Suppressor macrophage treated with lipopolysaccharide for 1 hour (primary cell): Measurements from ENCODE around the gene TSPAN1.
A peak's percentile ranks its signal among the peaks of the same experiment; 100 is the strongest.
"Not testable (repeated sequence)": the region's sequence is repeated elsewhere in the genome, so short reads cannot be mapped to it uniquely, and the experiment has no call there.

Experiments used
- DNase-seq, 3 donors: peaks; one replicate each; pipeline ENCODE4 v3.0.0-alpha.2; 2020 to 2022

The TSPAN1 gene

DNA sequence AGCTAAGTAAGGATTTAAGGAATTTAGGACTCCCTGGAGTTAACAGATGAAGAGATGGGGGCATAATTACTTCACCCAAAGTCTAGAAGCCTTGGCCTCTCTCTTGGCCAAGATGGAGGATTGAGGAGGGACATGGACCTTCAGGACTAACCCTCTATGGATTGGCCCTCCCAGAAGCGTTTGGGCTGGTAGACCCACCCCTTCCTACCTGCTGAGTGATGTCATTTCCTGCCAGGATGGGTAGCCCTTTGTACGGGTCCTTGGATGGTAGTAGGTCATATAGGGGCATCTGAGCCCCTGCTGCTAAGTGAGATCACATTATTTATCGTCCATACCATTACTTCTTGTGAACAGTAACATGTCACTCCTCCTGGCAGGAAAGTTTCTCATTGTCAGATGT, 45.9 kb downstream of the TSPAN1 start:
- no peak for DNase-seq

DNA sequence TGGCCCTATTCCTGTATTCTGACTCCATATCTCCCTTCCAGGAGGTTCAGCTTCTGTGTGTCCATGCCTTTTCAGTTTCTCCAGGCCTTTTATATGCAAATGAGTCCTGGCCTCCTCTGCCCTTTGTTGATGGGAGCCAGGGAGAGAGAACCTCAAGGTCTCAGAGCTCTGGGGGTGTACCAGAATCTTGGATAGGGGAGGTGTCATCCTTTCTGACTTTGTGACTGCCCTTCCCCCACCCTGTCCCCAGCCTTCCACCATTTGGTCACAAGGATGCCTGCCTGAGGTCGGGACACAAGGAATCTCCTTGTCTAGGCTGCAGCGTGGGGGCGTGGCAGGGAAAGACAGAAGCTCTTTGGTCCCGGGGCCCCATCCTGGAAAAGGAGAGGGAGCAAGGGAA, 46.9 kb downstream of the TSPAN1 start:
- no peak for DNase-seq

DNA sequence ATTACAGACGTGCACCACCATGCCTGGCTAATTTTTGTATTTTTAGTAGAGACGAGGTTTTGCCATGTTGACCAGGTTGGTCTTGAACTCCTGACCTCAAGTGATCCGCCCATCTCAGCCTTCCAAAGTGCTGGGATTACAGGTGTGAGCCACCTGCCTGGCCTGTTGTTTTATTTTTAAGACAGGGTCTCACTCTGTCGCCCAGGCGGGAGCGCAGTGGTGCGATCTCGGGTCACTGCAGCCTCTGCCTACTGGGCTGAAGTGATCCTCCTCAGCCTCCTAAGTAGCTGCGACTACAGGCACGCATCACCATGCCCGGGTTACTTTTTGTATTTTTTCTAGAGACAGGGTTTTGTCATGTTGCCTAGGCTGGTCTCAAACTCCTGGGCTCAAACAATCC, 48.2 kb downstream of the TSPAN1 start:
- DNase-seq: not testable (repeated sequence)

DNA sequence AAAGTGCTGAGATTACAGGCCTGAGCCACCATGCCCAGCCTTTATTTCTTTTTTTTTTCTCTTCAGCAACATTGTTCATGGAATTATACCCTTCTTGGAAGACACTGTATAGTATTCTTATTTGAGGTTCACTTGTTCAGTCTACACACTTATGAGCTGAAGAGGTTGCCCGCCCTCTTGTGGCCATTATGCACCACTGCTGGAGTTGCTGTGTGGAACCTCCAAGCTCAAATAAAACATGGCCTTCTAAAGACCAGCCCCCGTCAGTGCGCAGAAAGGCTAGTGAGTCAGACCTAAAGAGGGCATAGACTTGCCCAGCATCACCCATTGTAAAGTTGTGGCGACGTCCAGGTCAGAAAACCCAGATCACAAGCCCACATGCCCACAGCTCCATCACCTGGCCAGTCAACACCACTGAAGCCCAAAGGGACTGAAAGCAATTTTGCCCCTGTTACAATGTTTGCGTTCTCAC, 48.6 kb downstream of the TSPAN1 start:
- peak; percentile 86 to 92 (median 89) for DNase-seq

DNA sequence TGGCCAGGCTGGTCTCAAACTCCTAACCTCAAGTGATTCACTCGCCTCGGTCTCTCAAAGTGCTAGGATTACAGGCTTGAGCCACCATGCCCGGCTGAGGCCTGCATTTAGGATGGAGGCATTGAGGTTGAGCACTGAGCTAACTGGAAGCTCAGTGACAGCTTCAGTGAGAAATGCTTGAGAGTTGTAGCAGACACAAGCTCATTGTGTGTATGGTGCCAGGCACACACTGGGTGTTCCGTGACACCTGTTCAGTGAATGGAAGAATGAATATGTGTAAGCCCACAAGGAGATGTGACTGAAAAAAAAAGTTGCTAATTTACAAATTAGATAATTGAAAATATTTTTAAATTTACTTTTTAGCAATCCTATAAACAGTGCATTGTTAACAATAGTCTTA, 50.1 kb downstream of the TSPAN1 start:
- no peak for DNase-seq

DNA sequence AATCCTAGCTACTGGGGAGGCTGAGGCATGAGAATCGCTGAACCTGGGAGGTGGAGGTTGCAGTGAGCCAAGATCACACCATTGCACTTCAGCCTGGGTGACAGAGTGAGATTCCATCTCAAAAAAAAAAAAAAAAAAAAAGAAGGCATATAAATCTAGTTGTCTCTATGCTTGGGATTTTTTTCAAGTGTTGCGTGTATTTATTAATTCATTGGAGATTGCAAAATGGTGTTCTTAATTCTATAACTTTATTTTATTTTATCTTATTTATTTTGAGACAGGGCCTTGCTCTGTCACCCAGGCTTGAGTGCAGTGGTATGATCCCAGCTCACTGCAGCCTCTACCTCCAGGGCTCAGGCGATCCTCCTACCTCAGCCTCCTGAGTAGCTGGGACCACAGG, 56.3 kb downstream of the TSPAN1 start:
- DNase-seq: not testable (repeated sequence)
